Common myeloid progenitor, CD34-positive (primary cell): ENCODE data around the gene SLC44A4.
A peak's percentile ranks its signal among the peaks of the same experiment; 100 is the strongest.

Experiments used
- CTCF ChIA-PET: fragments of 350-600 bp; sonication (Branson Sonifier 250); formaldehyde crosslinking; loops from one replicate; lab custom pipeline; 2021; ENCODE audit warnings: antibody characterized with exemption; lab: Charles Lee
- POLR2A ChIA-PET: fragments of 350-600 bp; sonication (Branson Sonifier 250); formaldehyde crosslinking; loops from one replicate; lab custom pipeline; 2021; ENCODE audit warnings: antibody characterized with exemption; lab: Charles Lee
- DNase-seq, 3 donors: peaks; one replicate each; pipeline versions ENCODE4 v3.0.0 to v3.0.0-alpha.2; 2013
- H3K27ac ChIP-seq, 2 experiments: 1 replicate in 1 of 2; 2 replicates in 1 of 2; pipeline ENCODE4 v1.7.0; 2013; ENCODE audit warnings: inconsistent platforms in 2 of 2, low read length in 2 of 2, mild to moderate bottlenecking in 2 of 2, low read depth in 1 of 2, moderate library complexity in 1 of 2; ENCODE audit not compliant: severe bottlenecking in 2 of 2, insufficient read depth in 1 of 2, poor library complexity in 1 of 2
- H3K27me3 ChIP-seq, 5 experiments: replicated peaks in 2 of 5; 1 replicate in 3 of 5; 2 replicates in 2 of 5; pipeline versions ENCODE4 v1.6.1 to v1.7.0; 2013; ENCODE audit warnings: low read length in 4 of 5, mild to moderate bottlenecking in 2 of 5, moderate library complexity in 2 of 5, inconsistent platforms in 1 of 5; ENCODE audit not compliant: insufficient read depth in 5 of 5, control insufficient read depth in 4 of 5
- H3K36me3 ChIP-seq, 4 experiments: 1 replicate in 2 of 4; 2 replicates in 2 of 4; pipeline versions ENCODE4 v1.6.1 to v1.7.0; 2013; ENCODE audit warnings: low read length in 3 of 4, control low read depth in 1 of 4, mild to moderate bottlenecking in 1 of 4; ENCODE audit not compliant: control insufficient read depth in 4 of 4, insufficient read depth in 4 of 4
- H3K4me1 ChIP-seq, 4 experiments: 1 replicate in 3 of 4; 2 replicates in 1 of 4; pipeline versions ENCODE4 v1.6.1 to v1.7.1; 2013; ENCODE audit warnings: low read length in 3 of 4, mild to moderate bottlenecking in 3 of 4, control low read depth in 1 of 4, inconsistent platforms in 1 of 4, moderate library complexity in 1 of 4; ENCODE audit not compliant: control insufficient read depth in 4 of 4, insufficient read depth in 4 of 4; ENCODE audit errors: control extremely low read depth in 1 of 4
- H3K4me3 ChIP-seq, 7 experiments: 1 replicate in 4 of 7; 2 replicates in 3 of 7; pipeline versions ENCODE4 v1.5.1 to v1.7.0; 2013; ENCODE audit warnings: mild to moderate bottlenecking in 7 of 7, low read length in 6 of 7, moderate library complexity in 6 of 7, inconsistent platforms in 2 of 7, low read depth in 2 of 7, control low read depth in 1 of 7; ENCODE audit not compliant: insufficient read depth in 4 of 7, control insufficient read depth in 1 of 7; ENCODE audit errors: extremely low read depth in 1 of 7
- H3K9me3 ChIP-seq, 5 experiments: 1 replicate in 4 of 5; 2 replicates in 1 of 5; pipeline versions ENCODE4 v1.6.1 to v1.7.1; 2013; ENCODE audit warnings: low read length in 4 of 5, mild to moderate bottlenecking in 2 of 5, inconsistent platforms in 1 of 5, low read depth in 1 of 5, moderate library complexity in 1 of 5; ENCODE audit not compliant: control insufficient read depth in 4 of 5, insufficient read depth in 2 of 5; ENCODE audit errors: control extremely low read depth in 1 of 5
- WGBS: methylation state at CpG from one replicate; pipeline ENCODE4 v1.1.5; 2013; ENCODE audit not compliant: insufficient coverage; 5-methylcytosine and 5-hydroxymethylcytosine counted together

Gene SLC44A4

DNA sequence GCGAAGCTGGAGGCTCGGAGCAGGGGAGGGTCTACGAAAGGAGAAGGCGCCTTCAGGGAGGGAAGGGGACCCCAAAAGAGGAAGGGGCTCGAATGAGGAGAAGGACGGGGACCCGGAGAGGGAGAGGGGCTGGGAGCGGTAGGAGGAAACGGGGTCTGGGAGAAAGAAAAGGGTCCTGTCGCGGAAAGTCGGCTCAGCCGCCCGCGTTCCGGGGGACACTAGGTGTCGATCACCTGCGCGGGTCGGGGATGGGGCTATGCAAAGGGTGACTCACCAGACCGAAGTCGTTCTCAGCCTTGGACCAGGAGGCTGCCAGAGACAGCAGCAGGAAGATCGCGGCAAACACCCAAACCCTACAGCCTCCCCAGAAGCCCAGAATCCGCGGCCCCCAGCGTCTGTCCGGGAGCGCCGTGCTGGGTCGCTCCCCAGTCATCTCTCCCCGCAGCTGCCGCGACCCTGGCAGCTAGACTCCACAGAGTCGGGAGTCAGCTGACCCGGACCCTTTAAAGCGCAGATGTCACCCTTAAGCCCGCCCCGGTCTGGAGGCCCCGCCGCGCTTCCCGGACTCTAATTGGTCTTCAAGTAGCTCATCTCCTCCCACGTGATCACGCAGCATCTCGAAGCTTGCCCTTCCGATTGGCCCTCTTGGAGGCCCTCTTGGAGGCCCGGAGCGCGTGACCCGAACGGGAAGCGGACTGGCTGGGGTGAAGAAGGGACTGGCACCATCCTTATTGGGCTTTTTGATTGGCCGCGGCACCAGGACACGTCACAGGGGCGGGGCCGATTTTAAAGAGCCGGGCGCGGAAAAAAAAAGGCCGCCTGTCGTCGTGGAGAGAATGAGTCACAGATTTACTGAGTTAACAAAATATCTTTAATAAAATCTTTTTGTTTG, 16.2 kb downstream of the SLC44A4 start, which contains the start of gene NEU1:
TSS of gene NEU1 (minus strand) at position 478 of the 892 bp plus-strand sequence. CDS start at position 433, 45 bp downstream.
- Histone ChIP-seq H3K36me3 (peaks cover 9 to 33% (median 14%) of the 10 kb centered on the region in 4 experiments), H3K4me3 (peak within 1 kb of the TSS; percentile 69 to 96 (median 87)), H3K27me3 (no peaks in the 10 kb centered on the region), H3K9me3 (no peaks in the 10 kb centered on the region), H3K27ac (peak within 1 kb of the TSS; percentile 66 to 89), H3K4me1 (peaks cover 0 to 29% (median 19%) of the 10 kb centered on the region in 4 experiments)
- ChIA-PET CTCF (interaction anchor here (0.6 to 4.0 kb wide), 8 partner anchors 13 to 159 kb away, joined by 3 to 14 read pairs (median 3); partner anchors contain the start of gene ABHD16A), POLR2A (interaction anchor here (0.6 to 2.2 kb wide), 9 partner anchors 10 to 210 kb away, joined by 3 to 18 read pairs (median 4); partner anchors contain the start of gene BAG6)
- DNase-seq, result peak; percentile 100
- under 1% methylated on average over 53 of the region's 64 CpGs for WGBS

DNA sequence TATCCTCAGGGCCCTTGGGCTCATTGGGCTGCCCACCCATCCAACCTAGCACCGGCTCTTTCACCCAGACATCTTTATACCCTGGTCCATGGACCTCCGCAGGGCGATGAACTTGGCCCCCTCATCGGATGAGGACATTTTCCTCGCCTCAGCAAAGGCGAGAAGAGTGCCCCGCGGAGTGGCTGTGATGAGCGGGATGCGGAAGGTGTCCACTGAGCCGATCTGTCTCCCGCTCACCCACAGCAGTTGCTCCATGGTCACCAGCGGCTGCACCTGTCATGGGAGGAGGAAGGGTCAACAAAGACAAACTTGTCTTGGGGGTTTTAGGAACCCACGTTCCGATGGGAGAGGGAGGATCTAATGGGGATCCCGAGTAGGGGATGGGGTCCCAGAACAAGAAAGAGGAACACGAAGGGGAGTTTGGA, 16.9 kb downstream of the SLC44A4 start:
- 59% methylated on average over 15 of the region's 17 CpGs for WGBS
- Histone ChIP-seq H3K36me3 (peaks cover 9 to 39% (median 16%) of the 10 kb centered on the region in 4 experiments), H3K9me3 (no peaks in the 10 kb centered on the region), H3K27ac (peak overlapping the region; percentile 50 to 86), H3K4me3 (peak overlapping the region; percentile 69 to 96 (median 87)), H3K27me3 (no peaks in the 10 kb centered on the region), H3K4me1 (peaks cover 0 to 29% (median 19%) of the 10 kb centered on the region in 4 experiments)
- ChIA-PET POLR2A (interaction anchor here (1.0 to 2.2 kb wide), 3 partner anchors 9 to 26 kb away, joined by 3 to 18 read pairs (median 3); no protein-coding TSS in a partner anchor), CTCF (interaction anchor here (0.9 to 4.0 kb wide), 2 partner anchors 14 to 23 kb away, joined by 3 to 14 read pairs; no protein-coding TSS in a partner anchor)
- no peak for DNase-seq

DNA sequence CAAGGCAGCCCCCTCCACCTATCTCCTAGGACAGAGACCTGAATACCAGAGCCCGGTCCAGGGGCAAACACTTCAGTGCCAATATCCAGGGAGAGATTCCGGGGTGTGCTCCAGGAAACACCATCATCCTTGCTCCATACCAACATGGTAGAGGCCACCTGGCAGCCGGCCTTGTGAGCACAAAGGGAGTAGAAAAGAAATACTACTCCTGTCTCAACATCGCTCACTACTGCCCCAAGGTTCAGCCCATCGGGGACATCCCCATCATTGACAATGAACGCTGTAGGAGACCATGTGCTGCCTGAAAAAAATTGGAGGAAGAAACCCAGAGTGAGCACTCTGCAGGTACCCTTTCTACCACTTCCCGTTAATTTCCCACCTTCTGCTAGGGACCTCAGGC, 17.6 kb downstream of the SLC44A4 start:
- Histone ChIP-seq H3K36me3 (peaks cover 9 to 39% (median 16%) of the 10 kb centered on the region in 4 experiments), H3K4me3 (no peak overlapping the region), H3K27me3 (no peaks in the 10 kb centered on the region), H3K9me3 (no peaks in the 10 kb centered on the region), H3K27ac (no peak overlapping the region), H3K4me1 (peaks cover 0 to 29% (median 19%) of the 10 kb centered on the region in 4 experiments)
- ChIA-PET POLR2A (no interaction called here), CTCF (no interaction called here)
- WGBS, result 100% methylated on average over 4 of the region's 7 CpGs
- DNase-seq, result no peak

DNA sequence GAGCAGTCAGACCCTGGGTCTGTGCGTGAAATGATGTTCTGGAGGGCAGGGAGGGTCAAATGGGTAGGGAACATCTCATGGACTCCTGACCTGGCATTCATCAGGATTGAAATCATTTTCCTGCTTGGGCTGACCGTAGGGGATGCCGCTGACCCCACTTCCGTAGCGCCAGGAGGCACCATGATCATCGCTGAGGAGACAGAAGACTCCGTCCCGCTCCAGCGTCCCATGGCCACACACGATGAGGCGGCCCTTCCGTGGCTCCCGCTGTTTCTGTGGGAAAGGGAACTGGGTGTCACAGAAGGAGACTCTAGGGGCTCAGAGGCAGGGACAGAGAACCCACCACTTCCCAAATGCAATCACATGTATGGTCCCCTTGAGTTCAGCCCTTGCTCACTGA, 18.4 kb downstream of the SLC44A4 start:
- no peak overlapping the region for H3K4me3 ChIP-seq
- no peak for DNase-seq
- WGBS, result over 99% methylated on average over 13 of the region's 13 CpGs
- no peak overlapping the region for H3K27ac ChIP-seq
- H3K27me3 ChIP-seq, result no peaks in the 10 kb centered on the region
- no peaks in the 10 kb centered on the region for H3K9me3 ChIP-seq
- peaks cover 0 to 29% (median 19%) of the 10 kb centered on the region in 4 experiments for H3K4me1 ChIP-seq
- ChIA-PET POLR2A (no interaction called here), CTCF (interaction anchor here (1.1 to 1.2 kb wide), 2 partner anchors 15 to 22 kb away, joined by 3 to 5 read pairs; no protein-coding TSS in a partner anchor)
- H3K36me3 ChIP-seq, result peaks cover 9 to 39% (median 16%) of the 10 kb centered on the region in 4 experiments

DNA sequence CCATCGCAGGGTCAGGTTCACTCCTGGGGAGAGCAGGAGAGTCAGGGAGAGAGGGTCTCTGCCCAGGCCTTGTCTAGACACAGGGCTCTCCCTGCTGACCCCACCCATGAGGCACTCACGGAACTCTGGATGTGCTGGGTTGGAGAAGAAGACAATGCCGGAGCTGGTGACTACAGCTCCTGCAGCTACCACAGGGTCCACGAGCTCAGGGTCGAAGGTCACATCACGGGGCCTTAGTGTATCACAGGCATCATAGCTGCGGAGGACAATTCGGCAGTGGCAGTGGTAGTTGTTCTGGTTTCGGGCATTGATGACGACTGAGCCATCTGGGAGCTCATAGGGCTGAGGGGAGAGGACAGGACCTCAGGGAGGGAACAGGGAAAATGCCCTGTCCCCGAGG, 18.9 kb downstream of the SLC44A4 start:
- no peak for DNase-seq
- Histone ChIP-seq H3K27ac (no peak overlapping the region), H3K36me3 (peaks cover 9 to 39% (median 16%) of the 10 kb centered on the region in 4 experiments), H3K9me3 (no peaks in the 10 kb centered on the region), H3K27me3 (no peaks in the 10 kb centered on the region), H3K4me3 (no peak overlapping the region), H3K4me1 (peaks cover 0 to 25% (median 19%) of the 10 kb centered on the region in 4 experiments)
- WGBS, result 96% methylated on average over 11 of the region's 11 CpGs
- ChIA-PET POLR2A (no interaction called here), CTCF (interaction anchor here (1.1 to 1.2 kb wide), 2 partner anchors 14 to 21 kb away, joined by 3 to 5 read pairs; no protein-coding TSS in a partner anchor)

DNA sequence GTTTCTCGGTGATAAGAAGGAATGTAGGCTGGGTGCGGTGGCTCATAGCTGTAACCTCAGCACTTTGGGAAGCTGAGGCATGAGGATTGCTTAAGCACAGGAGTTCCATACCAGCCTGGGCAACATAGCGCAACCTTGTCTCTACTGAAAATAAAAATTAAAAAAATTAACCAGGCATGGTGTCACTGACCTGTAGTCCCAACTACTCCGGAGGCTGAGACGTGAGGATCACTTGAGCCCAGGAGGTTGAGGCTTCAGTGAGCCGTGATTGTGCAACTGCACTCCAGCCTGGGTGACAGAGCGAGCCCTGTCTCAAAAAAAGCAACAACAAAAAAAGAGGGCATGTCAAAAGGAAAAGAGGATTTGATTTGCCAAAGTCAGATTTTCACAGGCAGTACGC, 20.1 kb downstream of the SLC44A4 start:
- H3K4me3 ChIP-seq, result no peak overlapping the region
- H3K4me1 ChIP-seq, result peaks cover 0 to 19% (median 14%) of the 10 kb centered on the region in 4 experiments
- no peak overlapping the region for H3K27ac ChIP-seq
- ChIA-PET CTCF (interaction anchor here (0.7 to 1.2 kb wide), 2 partner anchors 17 to 243 kb away, joined by 3 to 5 read pairs; no protein-coding TSS in a partner anchor), POLR2A (no interaction called here)
- no peaks in the 10 kb centered on the region for H3K9me3 ChIP-seq
- no peaks in the 10 kb centered on the region for H3K27me3 ChIP-seq
- no peak for DNase-seq
- 99% methylated on average over 7 of the region's 8 CpGs for WGBS
- H3K36me3 ChIP-seq, result peaks cover 9 to 39% (median 16%) of the 10 kb centered on the region in 4 experiments
